K562 (cell line): ENCODE data around the gene RNF44. TPM values are rescaled to one million over a fixed set of nuclear protein-coding genes. Genes with fewer than 3 reads are reported as not detected.

Experiments
- ATAC-seq: fragments of 200-7000 bp; cut with Tn5 transposase; 3 replicates; pipeline ENCODE4 v1.9.1; 2020; ENCODE audit warnings: moderate library complexity
- BruUV-seq: library from RNA; stranded (reverse); fragments of 400-500 nt; replicated peaks from 2 replicates; lab custom pipeline; 2021; lab: Mats Ljungman, UMichigan
- CTCF ChIA-PET: fragments of 300-600 bp; formaldehyde crosslinking; extraction: SDS; loops from one replicate; lab custom pipeline; 2021; ENCODE audit warnings: low intra/inter-chr PET ratio; lab: Yijun Ruan, JAX
- POLR2A ChIA-PET: fragments of 300-600, 350-650 bp; sonication (Branson Sonifier 250); formaldehyde crosslinking; extraction: SDS; loops from one replicate; lab custom pipeline; 2021; ENCODE audit warnings: antibody characterized with exemption, inconsistent platforms; lab: Yijun Ruan, JAX
- DNase-seq, 4 experiments: peaks; one replicate each; pipeline versions ENCODE4 v3.0.0 to v3.0.0-alpha.2; 2011 to 2018; ENCODE audit warnings: low spot score in 3 of 4, mixed read lengths in 3 of 4; ENCODE audit errors: extremely low read depth in 1 of 4
- FAIRE-seq: peaks from 2 replicates; lab custom pipeline; 2011; peaks lifted over from hg19 to GRCh38; lab: Jason Lieb, UNC
- H2AFZ ChIP-seq: 2 replicates; pipeline ENCODE4 v1.6.0; 2011; ENCODE audit warnings: low read depth, low read length, control low read depth, inconsistent platforms
- H3K27ac ChIP-seq: fragments of 200-600 bp; 3 replicates; pipeline ENCODE4 v1.8.0; 2011; ENCODE audit warnings: low read depth, mild to moderate bottlenecking, control low read depth, inconsistent platforms, low read length, moderate library complexity, mixed read lengths; ENCODE audit errors: extremely low read depth
- H3K27me3 ChIP-seq, 2 experiments: fragments of 300-600 bp in 1 of 2; 2 replicates in 1 of 2; 3 replicates in 1 of 2; pipeline versions ENCODE4 v1.6.0 to v1.8.0; 2011; ENCODE audit warnings: inconsistent platforms in 2 of 2, low read length in 2 of 2, mild to moderate bottlenecking in 1 of 2, mixed read lengths in 1 of 2, moderate library complexity in 1 of 2; ENCODE audit not compliant: control insufficient read depth in 2 of 2, insufficient read depth in 2 of 2
- H3K36me3 ChIP-seq: fragments of 300-600 bp; 3 replicates; pipeline ENCODE4 v1.8.0; 2011; ENCODE audit warnings: mild to moderate bottlenecking, low read length, inconsistent platforms; ENCODE audit not compliant: control insufficient read depth, insufficient read depth
- H3K4me1 ChIP-seq, 2 experiments: fragments of 200-600 bp in 1 of 2; replicated peaks in 1 of 2; 2 replicates in 1 of 2; 3 replicates in 1 of 2; pipeline versions ENCODE4 v1.5.1 to v1.8.0; 2011; ENCODE audit warnings: inconsistent platforms in 2 of 2, low read length in 2 of 2, mild to moderate bottlenecking in 1 of 2, mixed read lengths in 1 of 2, moderate library complexity in 1 of 2; ENCODE audit not compliant: control insufficient read depth in 2 of 2, insufficient read depth in 2 of 2
- H3K4me2 ChIP-seq: 2 replicates; pipeline ENCODE4 v1.6.1; 2011; ENCODE audit warnings: low read length, control low read depth, inconsistent platforms, mixed read lengths; ENCODE audit not compliant: insufficient read depth
- H3K4me3 ChIP-seq: fragments of 200-600 bp; sonication (generic), shearing (Covaris generic); 2 replicates; pipeline ENCODE4 v1.5.1; 2016; ENCODE audit warnings: control low read depth, inconsistent platforms
- H3K79me2 ChIP-seq: fragments of 200-600 bp; 3 replicates; pipeline ENCODE4 v1.8.0; 2011; ENCODE audit warnings: low read length, inconsistent platforms; ENCODE audit not compliant: control insufficient read depth, insufficient read depth
- H3K9ac ChIP-seq, 2 experiments: 2 replicates each; pipeline versions ENCODE4 v1.6.0 to v1.6.1; 2011; ENCODE audit warnings: low read depth in 2 of 2, low read length in 2 of 2, control low read depth in 1 of 2, inconsistent platforms in 1 of 2, mild to moderate bottlenecking in 1 of 2, mixed read lengths in 1 of 2; ENCODE audit not compliant: insufficient read depth in 1 of 2
- H3K9me1 ChIP-seq: one replicate; pipeline ENCODE4 v1.6.0; 2011; ENCODE audit warnings: inconsistent platforms, mild to moderate bottlenecking, low read length, moderate library complexity; ENCODE audit not compliant: control insufficient read depth, insufficient read depth
- H3K9me3 ChIP-seq: replicated peaks from 2 replicates; pipeline ENCODE4 v1.5.1; 2011; ENCODE audit warnings: low read depth, low read length, inconsistent platforms; ENCODE audit not compliant: control insufficient read depth, insufficient read depth
- H4K20me1 ChIP-seq: replicated peaks from 2 replicates; pipeline ENCODE4 v1.6.1; 2011; ENCODE audit warnings: low read length, inconsistent platforms, mixed read lengths; ENCODE audit not compliant: control insufficient read depth, insufficient read depth
- C11orf30 ChIP-seq: fragments of 450-650 bp; IDR thresholded peaks from 2 replicates; pipeline ENCODE4 v1.6.1; 2016; ENCODE audit warnings: low read depth, mild to moderate bottlenecking
- CEBPG ChIP-seq, 3 experiments: fragments of 200-800 bp in 1 of 3; sonication (Bioruptor generic) in 1 of 3; sonication (generic) in 1 of 3; formaldehyde crosslinking in 1 of 3; IDR thresholded peaks in 2 of 3; conservative IDR thresholded peaks in 1 of 3; 2 replicates each; pipeline versions ENCODE4 v1.6.1 to v1.8.0; 2016 to 2022; ENCODE audit warnings: missing compliant biosample characterization in 2 of 3, missing genetic modification characterization in 2 of 3, mild to moderate bottlenecking in 1 of 3, missing genetic modification reagents in 1 of 3
- GABPB1 ChIP-seq: sonication (generic); formaldehyde crosslinking; IDR thresholded peaks from 2 replicates; pipeline ENCODE4 v1.8.0; 2022; ENCODE audit warnings: mild to moderate bottlenecking, missing genetic modification reagents
- HES1 ChIP-seq: fragments of 450-650 bp; IDR thresholded peaks from 2 replicates; pipeline ENCODE4 v1.6.1; 2016; ENCODE audit warnings: low read depth, mild to moderate bottlenecking, moderate library complexity
- HMBOX1 ChIP-seq: sonication (generic); IDR thresholded peaks from 2 replicates; pipeline ENCODE4 v1.6.1; 2016
- IFI16 ChIP-seq: fragments of 250-450 bp; sonication (Bioruptor Pico); IDR thresholded peaks from 2 replicates; pipeline ENCODE4 v2.1.2; 2022; ENCODE audit warnings: mild to moderate bottlenecking, inconsistent platforms
- MEIS2 ChIP-seq: fragments of 450-650 bp; IDR thresholded peaks from 2 replicates; pipeline ENCODE4 v1.6.1; 2014; ENCODE audit warnings: mild to moderate bottlenecking; ENCODE audit not compliant: partially characterized antibody
- MLX ChIP-seq, 2 experiments: fragments of 450-650 bp in 1 of 2; sonication (generic) in 1 of 2; formaldehyde crosslinking; conservative IDR thresholded peaks; 2 replicates each; pipeline versions ENCODE4 v1.4.0 to v1.8.1; 2020 to 2022; ENCODE audit warnings: mild to moderate bottlenecking in 1 of 2, missing genetic modification reagents in 1 of 2
- NR2C2 ChIP-seq, 2 experiments: fragments of 200-800 bp in 1 of 2; sonication (Bioruptor generic) in 1 of 2; sonication (generic) in 1 of 2; formaldehyde crosslinking in 1 of 2; IDR thresholded peaks; 2 replicates each; pipeline versions ENCODE4 v1.6.1 to v1.8.0; 2016 to 2022; ENCODE audit warnings: mild to moderate bottlenecking in 1 of 2, missing compliant biosample characterization in 1 of 2, missing genetic modification characterization in 1 of 2, missing genetic modification reagents in 1 of 2
- SAFB ChIP-seq: fragments of 200-400 bp; formaldehyde crosslinking; IDR thresholded peaks from 2 replicates; pipeline ENCODE4 v1.6.1; 2017; ENCODE audit warnings: low read depth, low read length, borderline replicate concordance
- SMARCE1 ChIP-seq: fragments of 450-650 bp; IDR thresholded peaks from 2 replicates; pipeline ENCODE4 v1.7.1; 2016; ENCODE audit warnings: mild to moderate bottlenecking
- SMC3 ChIP-seq: conservative IDR thresholded peaks from 2 replicates; pipeline ENCODE4 v1.6.1; 2011; ENCODE audit warnings: low read depth, low read length, improper control_type of control experiment; ENCODE audit not compliant: insufficient read depth
- SPI1 ChIP-seq: IDR thresholded peaks from 2 replicates; pipeline ENCODE4 v1.6.1; 2011; ENCODE audit warnings: low read depth, low read length, control low read depth, borderline replicate concordance
- ZNF3 ChIP-seq: fragments of 250-450 bp; sonication (Bioruptor Pico); IDR thresholded peaks from 2 replicates; pipeline ENCODE4 v1.5.0; 2021; ENCODE audit warnings: mild to moderate bottlenecking, moderate library complexity
- ZNF384 ChIP-seq: IDR thresholded peaks from 2 replicates; pipeline ENCODE4 v1.6.1; 2012; ENCODE audit warnings: low read depth, low read length, improper control_type of control experiment
- WGBS: fragments of 100-300 bp; shearing (Covaris generic); methylation state at CpG from one replicate; pipeline ENCODE4 v1.1.6; 2016; ENCODE audit warnings: low coverage, mixed read lengths; ENCODE audit not compliant: insufficient coverage; ENCODE audit errors: missing lambda C conversion rate; 5-methylcytosine and 5-hydroxymethylcytosine counted together
- in situ Hi-C: fragments of 300-500 bp; cut with MboI; formaldehyde crosslinking; loops from 4 replicates; pipeline ENCODE4 v1.15.0; 2018; ENCODE audit warnings: inconsistent platforms, mixed read lengths
- intact Hi-C: fragments of 100-400 bp; cut with micrococcal nuclease; formaldehyde crosslinking; loops from 2 replicates; pipeline ENCODE4 v1.14.2; 2022
- polyA plus RNA-seq, 8 experiments: library from polyadenylated mRNA; depleted of rRNA in 4 of 8; stranded (reverse) in 5 of 8; unstranded in 3 of 8; fragments of >200 nt; fragmentation: Nextera tagmentation in 2 of 8; fragmentation: Illumina TruSeq in 1 of 8; extraction: Ambion mirVana in 2 of 8; extraction: Trizol in 1 of 8; gene quantifications; 2 replicates each; pipeline versions ENCODE4 v1.2.1 to v1.2.3, GENCODE V29; 2011 to 2014; ENCODE audit warnings: inconsistent platforms in 1 of 8, missing spikeins in 1 of 8
- total RNA-seq, 7 experiments: library from RNA; depleted of rRNA in 6 of 7; stranded (reverse); fragments of >200 nt in 6 of 7; fragmentation: Illumina TruSeq in 2 of 7; extraction: Trizol in 2 of 7; gene quantifications; 2 replicates each; pipeline versions ENCODE4 v1.2.1 to v1.2.3, GENCODE V29; 2011 to 2021; ENCODE audit warnings: low replicate concordance in 1 of 7

Gene RNF44
- total and polyA plus RNA-seq, 9 of the 15 experiments (the other 6 are each of a cell fraction or from before 2014, with no cell fraction given), result 1.6 to 82.6 (median 7.4) TPM

GRCh38 chr5:176517053-176517661, 20.0 kb downstream of the RNF44 start:
- Histone ChIP-seq H3K4me3 (no peak overlapping the region), H3K27ac (no peak overlapping the region), H2AFZ (no peak overlapping the region), H3K79me2 (no peaks in the 10 kb centered on the region), H3K4me1 (peaks cover 9 to 11% of the 10 kb centered on the region in 2 experiments; a peak in 4 of 5 replicates), H3K9me3 (no peaks in the 10 kb centered on the region), H4K20me1 (no peaks in the 10 kb centered on the region), H3K36me3 (no peaks in the 10 kb centered on the region), H3K9me1 (no peaks in the 10 kb centered on the region), H3K9ac (no peak overlapping the region), H3K27me3 (peaks cover 13 to 20% of the 10 kb centered on the region in 2 experiments; a peak in 3 of 5 replicates), H3K4me2 (no peak overlapping the region)
- CTCF ChIA-PET, result no interaction called here
- 2% methylated on average over 7 of the region's 7 CpGs for WGBS
- intact Hi-C loops, result no loop called here
- DNase-seq (no peak), ATAC-seq (no peak), FAIRE-seq (no peak)
- no TSS peak for BruUV-seq
- in situ Hi-C loops, result no loop called here
- POLR2A ChIA-PET, result interaction anchor here (0.9 to 1.1 kb wide), 2 partner anchors 35 to 65 kb away, joined by 3 read pairs; no protein-coding TSS in a partner anchor
- TF ChIP-seq CEBPG (CRISPR knock-in tag; IDR thresholded peaks at IDR 0.05), result no peak
- TF ChIP-seq CEBPG (tag; conservative IDR thresholded peaks at IDR 0.05 in 1 of 2, IDR thresholded peaks at IDR 0.05 in 1 of 2), result peak in 1 of 2 experiments; percentile 35; a peak in 1 of 4 replicates
- no peak for TF ChIP-seq ZNF3 (CRISPR knock-in tag)
- TF ChIP-seq IFI16 (CRISPR knock-in tag), result no peak
- no peak for TF ChIP-seq MLX (CRISPR knock-in tag; conservative IDR thresholded peaks at IDR 0.05)
- peak; percentile 61; the same call in 1 of the 2 replicates for TF ChIP-seq SPI1
- no peak for TF ChIP-seq C11orf30
- TF ChIP-seq SMARCE1, result peak; percentile 17; the same call in 1 of the 2 replicates
- no peak for TF ChIP-seq ZNF384
- TF ChIP-seq SMC3, result no peak
- peak; percentile 75 for TF ChIP-seq MEIS2
- TF ChIP-seq NR2C2 (CRISPR knock-in tag; IDR thresholded peaks at IDR 0.05), result no peak; the same call in 1 of the 2 replicates
- TF ChIP-seq NR2C2 (tag; IDR thresholded peaks at IDR 0.05), result peak; percentile 64; the same call in 1 of the 2 replicates
- peak; percentile 83; the same call in 1 of the 2 replicates for TF ChIP-seq HES1
- no peak for TF ChIP-seq SAFB
- TF ChIP-seq GABPB1, result no peak
- TF ChIP-seq HMBOX1, result peak; percentile 43; the same call in 1 of the 2 replicates
